HTR-8/SVneo (cell line): ENCODE measurements around the gene CSNK2B.

Experiments
- DNase-seq: peaks from one replicate; pipeline ENCODE4 v3.0.0; 2011; ENCODE audit warnings: low spot score, mixed read lengths; ENCODE audit not compliant: insufficient read length
- FAIRE-seq: peaks from 2 replicates; lab custom pipeline; 2011; peaks lifted over from hg19 to GRCh38; lab: Jason Lieb, UNC

The CSNK2B gene

DNA sequence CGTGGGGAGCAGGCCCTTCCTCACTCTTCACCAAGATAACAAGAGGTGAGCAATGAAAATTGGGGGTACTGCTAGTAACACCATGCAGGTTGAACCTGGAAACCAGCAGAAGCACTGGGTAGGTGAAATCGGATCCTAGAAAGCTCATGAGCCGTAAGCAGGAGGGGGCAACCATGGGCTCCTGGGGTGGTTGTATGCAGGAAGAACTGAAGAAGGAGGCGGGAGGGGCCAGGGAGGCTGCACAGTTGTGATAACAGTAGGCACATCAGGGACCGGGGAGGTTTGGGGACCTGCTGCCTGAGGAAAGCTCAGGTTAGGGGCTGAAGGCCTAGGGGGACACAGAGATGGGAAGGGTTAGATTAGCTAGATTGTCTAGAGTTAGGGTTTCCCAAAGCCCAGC is 20.6 kb downstream of the CSNK2B start:
- FAIRE-seq (no peak), DNase-seq (no peak)

DNA sequence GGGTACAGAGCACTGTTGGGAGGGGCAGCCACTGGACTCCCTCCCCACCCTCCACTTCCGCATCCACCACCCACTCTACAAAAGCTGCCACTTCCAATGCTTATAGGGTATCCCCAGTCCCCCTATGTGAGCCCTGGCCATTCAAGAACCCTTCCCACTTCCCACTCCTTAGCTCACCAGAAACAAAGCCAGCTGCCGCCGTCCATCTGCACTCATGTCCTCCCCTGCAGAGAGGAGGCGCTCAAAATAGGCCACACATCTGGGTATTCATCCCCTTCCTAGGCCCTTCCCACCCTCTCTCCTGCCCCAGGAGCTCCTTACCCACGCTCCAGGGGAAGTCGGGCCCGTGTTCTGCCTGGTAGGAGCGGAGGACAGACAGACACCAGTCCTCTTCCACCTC is 21.4 kb downstream of the CSNK2B start:
- FAIRE-seq (no peak), DNase-seq (no peak)

DNA sequence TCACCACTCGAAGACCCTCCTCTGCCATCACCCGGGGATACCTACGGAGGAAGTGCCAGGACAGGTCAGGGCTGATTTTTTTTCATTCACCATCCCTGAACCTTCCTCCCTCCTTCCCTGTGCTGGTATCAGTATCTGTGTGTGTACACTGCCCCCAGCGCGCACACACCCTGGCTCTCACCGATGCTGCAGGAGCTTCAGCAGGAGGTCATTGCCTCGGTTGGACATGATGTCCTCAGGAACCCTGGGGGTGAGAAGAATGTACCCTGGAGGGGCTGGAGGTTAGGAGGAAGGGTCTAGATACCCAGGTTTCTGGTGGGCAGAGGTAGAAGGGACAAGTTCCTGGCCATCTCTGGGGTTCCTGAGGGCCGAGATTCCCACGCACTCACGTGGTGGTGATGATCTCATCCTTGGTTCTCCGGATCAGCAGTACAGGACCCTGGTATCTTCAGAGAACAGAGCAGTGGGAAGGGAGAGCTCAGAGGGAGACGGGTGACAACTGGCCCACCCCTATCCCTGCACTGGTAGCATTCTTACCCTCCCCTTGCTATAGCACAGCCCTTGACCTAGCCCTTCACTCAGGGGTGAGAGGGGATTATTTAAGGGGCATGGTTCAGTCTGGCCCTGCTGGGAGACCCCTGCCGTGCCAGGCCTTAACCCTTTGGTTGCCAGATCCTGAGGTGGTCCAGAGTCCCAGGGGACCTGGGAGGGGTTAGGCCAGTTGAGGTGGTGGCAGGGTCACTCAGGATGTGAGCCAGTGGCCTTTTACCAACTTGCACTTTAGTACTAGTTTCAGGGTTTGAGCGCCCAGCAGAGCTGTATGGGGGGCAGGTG is 22.2 kb downstream of the CSNK2B start:
- DNase-seq (no peak), FAIRE-seq (no peak)

DNA sequence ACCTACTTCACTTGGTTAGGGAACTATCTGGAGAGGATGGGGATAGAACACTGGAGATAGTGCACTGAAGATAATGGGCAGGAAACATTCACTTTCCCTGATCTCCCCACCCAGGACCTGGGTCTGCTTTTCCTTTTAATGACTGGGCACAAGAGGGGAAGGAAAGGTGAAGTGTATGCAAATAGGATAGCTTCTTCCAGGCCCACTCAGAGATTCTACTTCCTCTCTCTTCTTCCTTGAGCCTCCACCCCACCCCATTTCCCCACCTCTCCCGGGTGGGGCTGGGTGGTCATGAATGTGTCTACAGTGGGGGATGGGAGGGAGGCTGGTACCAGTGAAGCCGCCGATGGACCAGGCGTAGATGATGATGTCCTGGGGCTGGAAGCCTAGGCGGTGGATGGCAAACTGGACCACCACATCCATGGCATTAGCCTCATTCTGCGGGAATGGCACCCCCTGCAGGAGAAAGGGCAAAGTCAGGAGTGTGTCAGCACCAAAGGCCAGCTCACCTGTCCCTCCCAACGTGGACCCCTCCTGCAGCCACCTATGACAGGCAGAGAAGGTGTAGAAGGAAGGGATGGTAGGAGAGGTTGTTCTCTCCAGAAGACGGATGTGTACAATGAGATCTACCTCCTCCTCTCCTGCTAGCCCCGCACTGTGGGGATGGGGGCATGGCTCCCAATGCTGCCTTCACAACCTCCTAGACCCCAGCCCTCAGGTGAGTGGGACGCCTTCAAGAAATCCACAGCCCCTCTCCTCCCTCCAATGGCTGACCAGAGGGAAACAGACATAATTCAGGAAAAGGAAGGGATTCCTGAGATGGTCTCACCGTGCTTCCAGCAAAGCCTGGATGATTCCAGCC is 23.6 kb downstream of the CSNK2B start:
- no peak for FAIRE-seq

DNA sequence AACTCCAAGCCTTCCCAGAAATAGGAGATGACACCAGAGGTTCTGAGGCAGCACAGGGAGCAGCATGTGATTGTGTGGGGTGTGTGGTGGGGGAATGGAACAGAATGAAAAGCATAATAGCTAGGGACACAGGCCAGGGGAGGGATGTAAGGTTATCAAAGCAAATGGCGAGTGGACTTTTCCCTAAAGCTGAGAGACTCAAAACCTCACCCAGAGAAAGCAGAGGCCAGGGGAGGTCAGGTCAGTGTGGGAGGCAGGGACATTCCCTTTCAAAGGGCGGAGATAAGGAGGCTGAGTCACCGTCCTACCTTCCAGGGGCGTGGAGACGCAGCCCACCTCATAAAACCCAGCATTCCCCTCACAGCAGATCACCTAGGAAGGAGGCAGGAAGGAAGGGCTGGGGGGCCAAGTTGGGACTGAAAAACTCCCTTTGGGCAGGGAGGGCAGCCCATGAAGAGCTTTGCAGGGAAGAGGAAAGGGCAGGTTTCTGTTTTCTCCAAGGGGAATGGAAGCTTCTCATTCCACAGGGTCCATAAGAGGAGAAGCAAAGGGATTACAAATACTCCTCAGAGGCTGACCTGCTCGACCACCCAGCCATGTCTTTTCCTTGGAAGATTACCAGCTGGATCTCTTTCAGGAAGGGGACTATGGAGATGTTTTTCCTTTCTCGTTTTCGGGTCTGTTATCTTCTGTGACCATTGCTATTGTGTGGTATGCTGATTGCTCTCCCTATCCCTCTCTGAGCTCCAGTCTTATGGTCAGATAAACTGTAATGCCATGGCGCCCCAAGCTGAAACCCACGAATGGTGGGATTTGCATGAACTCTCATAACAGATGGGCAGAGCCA is 24.6 kb downstream of the CSNK2B start:
- FAIRE-seq, result no peak
- DNase-seq, result no peak

More for the DNA sequence above, 23.6 kb downstream of the CSNK2B start:
- no peak for DNase-seq

DNA sequence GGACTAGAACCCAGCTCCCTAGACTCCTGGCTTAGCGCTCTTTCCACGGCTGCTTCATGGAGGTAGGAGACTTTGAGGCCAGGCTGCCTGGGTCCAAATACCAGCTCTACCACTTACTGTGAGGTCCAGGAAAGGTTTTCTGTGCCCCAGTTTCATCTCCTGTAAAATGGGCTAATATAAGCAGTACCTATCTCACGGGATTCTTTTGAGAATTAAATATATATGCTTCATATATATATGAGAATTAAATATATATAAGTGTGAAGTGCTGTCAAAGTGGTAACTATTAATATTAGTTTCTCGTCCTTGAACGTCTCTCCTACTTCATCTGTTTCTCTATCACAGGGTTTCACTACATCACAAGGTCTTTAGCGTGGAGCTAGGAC is 25.2 kb downstream of the CSNK2B start:
- DNase-seq (no peak), FAIRE-seq (no peak)

DNA sequence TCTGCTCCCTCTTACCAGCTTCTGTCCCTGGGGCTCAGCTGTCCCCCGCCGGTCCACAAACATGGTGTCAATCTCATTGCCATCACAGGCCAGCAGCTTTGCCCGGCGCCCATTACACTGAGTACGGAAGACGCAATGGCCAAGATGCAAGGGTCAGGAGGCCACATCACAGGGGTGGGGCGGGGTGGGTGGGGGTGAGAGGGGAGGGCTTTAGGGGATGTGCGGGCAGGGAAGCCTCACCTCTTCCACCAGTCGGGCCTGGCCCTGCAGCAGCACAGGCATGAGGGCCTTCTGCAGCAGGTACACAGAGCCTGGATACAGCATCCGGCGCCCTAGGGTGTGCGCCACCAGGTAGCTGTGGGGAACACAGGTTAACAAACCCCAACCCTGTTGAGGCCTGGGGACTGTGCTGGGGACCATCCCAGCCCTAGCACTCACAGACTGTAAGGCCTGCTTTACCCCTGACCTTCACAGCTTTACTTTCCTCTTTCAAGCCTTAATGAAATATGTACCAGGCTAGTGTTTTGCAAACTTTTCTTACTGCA is 25.8 kb downstream of the CSNK2B start:
- FAIRE-seq, result no peak
- DNase-seq, result no peak

DNA sequence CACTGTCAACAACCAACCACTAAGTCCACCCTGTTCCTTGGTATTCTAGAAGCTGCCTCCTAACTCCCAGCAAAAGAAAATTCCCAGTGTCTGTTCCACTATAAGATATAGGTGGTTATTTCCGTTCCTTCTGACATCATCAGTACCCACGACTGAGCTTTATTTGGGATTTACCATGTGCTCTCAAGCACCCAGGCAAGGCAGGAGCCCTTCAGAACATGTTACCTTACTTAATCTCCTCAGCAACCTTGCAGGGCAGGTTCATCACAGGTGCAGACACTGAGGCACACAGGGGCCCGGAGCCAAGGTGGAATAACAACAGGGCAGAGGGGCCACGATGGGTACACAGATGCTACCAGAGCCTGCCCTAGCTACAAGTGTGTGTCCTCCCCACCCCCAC is 26.5 kb downstream of the CSNK2B start:
- DNase-seq (no peak), FAIRE-seq (no peak)

DNA sequence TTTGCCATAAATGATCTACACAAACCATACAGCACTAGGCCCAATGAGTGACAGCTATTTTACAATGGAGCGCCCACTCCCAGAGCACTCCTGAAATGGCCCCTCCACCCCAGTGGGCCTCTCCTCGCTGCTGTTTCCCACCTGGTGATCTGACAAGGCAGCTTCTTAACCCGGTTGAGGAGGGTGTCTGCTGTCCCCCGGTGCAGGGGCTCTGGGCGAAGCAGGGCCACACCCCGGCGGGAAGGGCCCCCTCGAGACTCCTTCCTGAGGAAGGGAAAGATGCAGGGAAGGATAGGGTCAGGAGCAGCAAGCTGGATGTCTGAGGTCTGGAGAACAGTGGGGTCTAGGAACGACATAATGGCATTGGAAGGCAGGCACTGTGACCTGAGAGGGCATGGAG is 27.0 kb downstream of the CSNK2B start:
- DNase-seq (no peak), FAIRE-seq (no peak)

DNA sequence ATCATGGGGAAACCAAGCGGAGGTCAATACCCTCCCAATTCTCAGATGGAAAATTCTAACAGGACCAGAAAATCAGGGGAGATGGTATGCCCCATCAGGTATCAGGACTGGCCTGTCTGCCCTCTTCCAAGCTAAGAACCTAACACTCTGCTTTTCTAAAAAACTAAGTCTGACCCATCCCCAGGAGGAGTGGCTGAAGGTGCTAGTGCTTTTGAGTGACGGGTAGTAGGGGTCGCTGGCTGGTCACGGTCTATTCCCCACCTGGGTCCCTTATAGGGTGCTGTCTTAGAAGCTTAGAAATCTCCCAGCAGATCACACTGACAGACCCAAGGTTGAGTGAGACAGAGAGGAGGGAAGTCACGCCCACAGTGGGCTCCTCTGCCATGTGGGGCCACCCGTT is 27.7 kb downstream of the CSNK2B start:
- no peak for DNase-seq
- FAIRE-seq, result no peak

DNA sequence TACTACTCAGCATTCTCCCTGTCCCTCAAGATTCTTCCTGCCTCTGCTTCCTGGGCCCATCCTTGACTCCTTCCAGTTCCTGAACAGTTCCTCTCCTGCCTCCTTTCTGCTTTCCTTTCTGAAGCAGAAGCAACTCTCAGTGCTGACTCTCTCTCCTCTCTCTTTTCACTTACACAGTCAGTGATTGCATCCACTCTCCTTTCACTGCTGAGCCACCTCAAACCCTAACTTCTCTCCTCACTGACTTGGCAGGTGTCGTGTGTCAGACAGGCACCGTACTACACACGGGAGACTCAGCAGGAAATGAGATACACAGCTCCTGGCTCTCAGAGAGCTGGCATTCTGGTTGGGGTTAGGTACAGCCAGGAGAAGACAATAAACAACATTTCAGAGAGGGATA is 31.7 kb downstream of the CSNK2B start:
- FAIRE-seq (no peak), DNase-seq (no peak)

DNA sequence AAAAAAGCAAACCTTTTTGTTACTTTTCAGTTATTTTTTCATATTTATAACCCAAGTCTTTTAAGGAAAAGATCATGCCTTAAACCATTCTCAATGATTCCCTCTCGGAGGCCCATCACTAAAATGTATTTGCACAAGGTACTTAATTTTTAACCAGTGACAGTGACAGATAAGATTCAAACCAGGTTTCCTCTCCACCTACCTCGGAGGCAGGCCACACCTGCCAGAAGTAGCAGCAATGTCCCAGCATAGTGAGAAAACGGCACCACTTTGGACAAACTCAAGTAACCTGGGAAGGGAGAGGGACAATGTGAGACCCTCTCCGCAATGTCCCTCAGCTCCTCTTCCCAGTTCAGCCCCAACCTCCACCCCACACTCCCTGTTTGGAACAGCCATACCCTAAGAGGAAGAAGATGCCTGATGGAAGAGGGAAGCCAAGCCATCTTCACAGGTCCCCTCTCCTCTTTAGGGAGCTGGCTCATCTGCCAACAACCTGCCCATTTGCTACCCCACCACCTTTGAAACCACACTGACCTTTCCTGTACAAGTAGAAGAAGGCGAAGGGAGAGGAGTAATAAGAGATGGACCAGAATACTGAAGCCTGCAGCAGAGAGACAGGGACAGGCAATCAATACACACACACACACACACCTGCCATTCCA is 35.0 kb downstream of the CSNK2B start:
- no peak for FAIRE-seq
- no peak for DNase-seq

DNA sequence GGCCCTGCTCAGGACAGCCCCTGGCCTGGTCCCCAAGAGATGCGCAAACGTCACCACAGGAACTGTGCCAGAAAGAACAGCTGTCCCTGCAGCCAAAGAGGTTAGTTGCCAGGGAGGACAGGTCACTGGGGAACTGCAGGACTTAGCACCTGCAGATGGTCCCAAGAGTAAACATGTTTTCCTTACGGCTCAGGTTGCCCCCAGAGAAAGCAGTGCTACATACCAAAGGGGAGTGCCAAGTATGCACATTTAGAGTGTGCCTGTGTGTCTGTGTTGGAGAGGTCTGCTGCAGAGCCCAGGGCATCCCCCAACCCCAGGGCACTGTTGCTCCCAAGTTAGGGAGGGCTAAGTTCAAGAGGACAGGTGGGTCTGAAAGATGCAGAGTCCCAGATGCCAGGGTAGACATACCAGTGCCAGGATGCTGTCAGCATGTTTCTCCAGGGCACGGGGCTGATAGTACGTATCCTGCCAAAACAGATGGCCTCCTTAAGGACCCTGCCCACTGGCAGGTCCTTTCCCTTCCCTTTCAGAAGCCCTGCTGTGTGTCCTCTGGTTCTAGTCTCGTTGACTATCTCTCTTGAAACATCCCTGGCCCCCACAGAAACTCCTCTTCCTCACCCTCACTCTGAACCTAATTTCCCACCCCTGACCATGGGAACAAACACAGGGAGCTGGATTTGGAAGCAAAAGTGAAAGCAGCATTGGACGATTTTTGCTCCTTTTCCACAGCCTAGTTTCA is 36.0 kb downstream of the CSNK2B start:
- FAIRE-seq, result no peak
- DNase-seq, result no peak

DNA sequence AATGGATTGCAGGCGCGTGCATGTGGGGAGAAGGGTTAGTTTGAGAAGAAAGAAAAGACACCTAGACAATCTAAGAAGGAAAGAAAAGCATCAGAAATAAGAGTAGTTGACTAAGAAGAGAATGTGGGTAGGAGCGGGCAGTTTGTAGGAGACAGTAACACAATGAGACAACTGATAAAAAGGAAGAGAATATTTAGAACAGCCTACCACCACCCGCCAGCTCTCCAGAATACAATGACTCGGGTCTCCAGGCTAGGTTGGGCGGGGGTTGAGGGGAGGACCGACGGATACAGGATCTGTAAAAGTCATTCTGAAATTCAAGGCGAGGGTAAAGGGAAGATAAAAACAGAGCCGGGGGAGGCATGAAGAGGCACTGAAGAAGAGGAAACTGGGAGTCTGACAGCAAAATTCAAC is 36.5 kb downstream of the CSNK2B start:
- DNase-seq (no peak), FAIRE-seq (no peak)

DNA sequence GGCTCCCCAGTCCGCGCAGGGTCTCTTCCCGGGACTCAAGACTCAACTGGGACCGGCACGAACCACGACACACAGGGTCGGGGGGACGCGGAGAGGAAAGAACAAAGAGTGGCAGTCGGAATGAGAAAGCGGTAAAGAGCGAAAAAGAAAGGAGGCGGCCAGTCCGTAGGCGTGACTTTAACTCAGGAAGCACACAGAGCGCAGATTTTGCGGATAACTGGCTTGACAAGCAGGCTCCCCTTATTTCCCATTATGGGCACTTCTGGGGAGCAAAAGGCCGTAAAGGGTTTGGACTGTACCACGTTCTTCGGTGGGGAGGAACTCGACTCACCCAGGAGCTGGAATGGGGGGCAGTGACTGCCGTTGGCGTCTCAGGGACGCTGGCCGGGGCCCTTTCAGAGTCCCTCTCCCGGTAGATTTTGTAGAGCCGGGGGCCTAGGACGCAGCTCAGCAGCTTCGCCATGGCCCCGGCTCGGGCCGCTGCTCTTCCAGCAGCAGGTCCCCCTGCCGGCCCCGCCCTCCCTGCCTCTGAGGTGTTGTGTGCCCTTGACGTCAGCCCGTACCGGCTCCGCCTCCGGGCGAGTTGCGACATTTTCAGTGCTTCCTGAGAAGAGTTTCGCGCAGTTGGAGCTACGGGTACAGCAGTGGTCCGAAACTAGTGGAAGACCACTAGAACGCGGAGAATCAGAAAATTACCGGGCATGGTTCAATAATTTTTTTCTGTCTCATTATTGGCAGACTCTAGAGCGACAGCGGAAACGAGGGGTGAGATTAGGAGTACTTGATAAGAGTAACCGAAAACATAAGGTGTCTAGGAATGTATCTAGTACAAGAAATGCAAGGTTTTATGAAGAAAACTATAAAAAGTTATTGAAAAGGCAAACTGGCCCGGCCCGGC is 37.2 kb downstream of the CSNK2B start, which contains the start of gene ABHD16A:
Gene ABHD16A, minus strand, starts transcription at position 506 of the 898 bp plus-strand sequence. Its CDS starts 43 bp downstream, at position 463.
- peak; percentile 99 for DNase-seq
- FAIRE-seq, result peak; percentile 98

DNA sequence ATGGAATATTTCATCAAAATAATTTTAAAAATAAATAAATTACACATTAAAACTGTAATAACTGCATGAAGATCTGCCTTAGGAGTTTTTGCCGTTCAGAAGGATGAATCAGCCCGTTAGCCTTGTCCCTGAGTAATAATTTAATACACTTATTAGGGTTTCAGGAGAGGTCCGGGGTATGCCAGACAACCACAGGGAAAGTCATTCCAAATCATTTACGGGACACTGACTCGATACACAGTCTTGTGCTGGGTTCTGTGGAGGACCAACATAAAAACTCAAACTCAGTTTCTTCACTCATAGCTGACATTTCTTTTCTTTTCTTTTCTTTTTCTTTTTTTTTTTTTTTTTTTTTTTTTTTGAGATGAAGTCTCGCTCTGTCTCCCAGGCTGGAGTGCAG is 40.1 kb downstream of the CSNK2B start:
- no peak for DNase-seq
- no peak for FAIRE-seq

DNA sequence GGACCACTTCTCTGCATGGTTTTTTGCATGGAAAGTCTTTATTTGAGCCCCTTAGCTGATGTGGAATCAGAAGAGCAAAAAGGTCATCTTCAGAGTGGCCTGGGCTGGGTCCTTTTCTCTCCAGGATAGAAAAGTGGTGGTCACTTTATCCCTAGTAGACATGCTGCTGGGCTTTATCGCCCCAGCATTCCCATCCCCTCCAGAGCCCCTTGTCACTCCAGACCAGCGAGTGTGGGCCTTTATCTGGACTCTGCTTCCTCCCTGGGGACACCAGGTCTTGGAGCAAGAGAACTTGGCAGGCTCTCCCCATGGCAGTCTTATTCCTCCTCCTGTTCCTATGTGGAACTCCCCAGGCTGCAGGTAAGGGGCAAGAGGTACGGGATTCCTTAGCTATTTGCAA is 40.7 kb downstream of the CSNK2B start, which contains the start of gene LY6G6F:
Gene LY6G6F, plus strand, starts transcription at position 268 of the 400 bp plus-strand sequence. Its CDS starts 41 bp downstream, at position 309.
- FAIRE-seq (no peak), DNase-seq (no peak)

DNA sequence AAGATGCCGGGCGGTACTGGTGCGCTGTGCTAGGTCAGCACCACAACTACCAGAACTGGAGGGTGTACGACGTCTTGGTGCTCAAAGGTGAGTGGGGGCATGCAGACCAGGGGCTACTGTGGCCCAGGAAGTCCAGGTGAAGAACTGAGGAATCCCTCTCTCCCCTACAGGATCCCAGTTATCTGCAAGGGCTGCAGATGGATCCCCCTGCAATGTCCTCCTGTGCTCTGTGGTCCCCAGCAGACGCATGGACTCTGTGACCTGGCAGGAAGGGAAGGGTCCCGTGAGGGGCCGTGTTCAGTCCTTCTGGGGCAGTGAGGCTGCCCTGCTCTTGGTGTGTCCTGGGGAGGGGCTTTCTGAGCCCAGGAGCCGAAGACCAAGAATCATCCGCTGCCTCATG is 41.8 kb downstream of the CSNK2B start:
- FAIRE-seq (no peak), DNase-seq (no peak)
